GM18505 (cell line): ENCODE data around the gene EPRS1.
"Not testable (repeated sequence)": the region's sequence is repeated elsewhere in the genome, so short reads cannot be mapped to it uniquely, and the experiment has no call there.

Experiments
- ATAC-seq: cut with Tn5 transposase; IDR thresholded peaks from one replicate; pipeline ENCODE4 v1.9.1; 2021; ENCODE audit not compliant: unreplicated experiment
- POLR2A ChIP-seq: IDR thresholded peaks from 4 replicates; pipeline ENCODE4 v1.6.1; 2011; ENCODE audit warnings: borderline replicate concordance; ENCODE audit not compliant: insufficient read depth, insufficient read length; ENCODE audit errors: extremely low read depth

Gene EPRS1

GRCh38 chr1:220046052-220046930, at the start of gene EPRS1:
Gene EPRS1 (minus strand): TSS chr1:220046505. CDS start chr1:220046388, 117 bp downstream.
- peak; percentile 89 for TF ChIP-seq POLR2A
- ATAC-seq = peak; percentile 99

- peak; percentile 64 for ATAC-seq
- peak; percentile 76 for TF ChIP-seq POLR2A
Observed at GRCh38 chr1:220094016-220094911, 48.0 kb upstream of the EPRS1 start, which contains the start of gene IARS2. Gene IARS2 (plus strand): TSS chr1:220094132. CDS start chr1:220094217, 85 bp downstream.

DNA sequence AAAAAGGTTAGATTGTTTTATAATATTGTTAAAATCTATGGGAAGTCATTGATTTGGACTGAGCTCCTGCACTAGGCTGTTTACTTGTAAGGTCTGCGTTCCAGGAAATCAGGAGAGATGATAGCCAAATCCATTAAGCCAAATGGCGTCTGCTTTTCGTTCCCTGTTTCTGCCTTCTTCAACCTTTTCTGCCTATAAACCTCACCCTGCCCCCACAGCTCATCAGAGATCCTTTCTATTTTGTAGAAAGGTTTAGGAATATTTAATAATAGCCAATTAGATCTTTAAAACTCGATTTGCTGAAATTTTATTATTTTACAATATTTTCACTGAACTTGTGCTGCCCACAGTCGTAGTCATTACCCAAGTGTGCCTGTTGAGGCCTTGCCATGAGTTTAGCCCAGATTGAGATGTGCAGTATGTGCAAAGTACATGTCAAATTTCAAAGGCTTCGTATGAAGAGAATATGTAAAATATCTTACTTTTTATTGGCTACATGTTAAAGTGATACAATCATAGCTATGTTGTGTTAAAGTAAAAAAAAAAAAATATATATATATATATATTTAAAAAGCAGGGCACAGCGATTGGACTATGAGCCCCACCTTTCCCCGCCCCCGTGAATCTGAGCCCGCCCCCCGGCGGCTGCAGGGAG, 47.2 kb upstream of the EPRS1 start:
- TF ChIP-seq POLR2A = no peak
- peak; percentile 2 for ATAC-seq

- no peak for ATAC-seq
Observed at GRCh38 chr1:220092694-220093093, 46.4 kb upstream of the EPRS1 start.

GRCh38 chr1:220089650-220090556, 43.6 kb upstream of the EPRS1 start, which contains the start of gene BPNT1:
Gene BPNT1 (minus strand): TSS chr1:220089788. CDS start chr1:220079846, 9,942 bp downstream.
- peak; percentile 56 for ATAC-seq
- TF ChIP-seq POLR2A = peak; percentile 92

More at GRCh38 chr1:220092694-220093093, 46.4 kb upstream of the EPRS1 start:
- no peak for TF ChIP-seq POLR2A

- ATAC-seq = not testable (repeated sequence)
Observed at GRCh38 chr1:220086261-220086686, 40.0 kb upstream of the EPRS1 start.

DNA sequence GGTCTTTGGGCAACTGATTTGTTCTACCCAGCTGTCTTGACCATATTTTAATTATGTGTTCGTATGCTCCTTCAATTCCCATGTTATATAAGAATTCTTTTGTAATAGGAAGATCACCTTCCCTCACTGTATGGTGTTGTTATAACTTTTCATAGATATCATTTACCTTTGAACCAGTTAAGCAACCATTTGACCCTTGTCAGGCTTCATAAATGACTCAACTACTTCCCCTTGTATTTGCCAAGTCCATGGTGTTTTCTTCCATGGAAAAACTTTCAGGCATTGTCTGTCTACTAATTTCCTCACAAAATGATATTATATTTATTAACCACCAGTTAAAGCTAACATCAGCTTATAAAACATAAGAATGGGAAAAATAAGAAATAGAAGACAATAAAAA, 38.2 kb upstream of the EPRS1 start:
- no peak for ATAC-seq
- TF ChIP-seq POLR2A = no peak

- TF ChIP-seq POLR2A = no peak
- ATAC-seq = no peak
Observed at GRCh38 chr1:220077887-220078286, 31.6 kb upstream of the EPRS1 start.

GRCh38 chr1:220076861-220077762, 30.8 kb upstream of the EPRS1 start:
- ATAC-seq = no peak
- TF ChIP-seq POLR2A = no peak

DNA sequence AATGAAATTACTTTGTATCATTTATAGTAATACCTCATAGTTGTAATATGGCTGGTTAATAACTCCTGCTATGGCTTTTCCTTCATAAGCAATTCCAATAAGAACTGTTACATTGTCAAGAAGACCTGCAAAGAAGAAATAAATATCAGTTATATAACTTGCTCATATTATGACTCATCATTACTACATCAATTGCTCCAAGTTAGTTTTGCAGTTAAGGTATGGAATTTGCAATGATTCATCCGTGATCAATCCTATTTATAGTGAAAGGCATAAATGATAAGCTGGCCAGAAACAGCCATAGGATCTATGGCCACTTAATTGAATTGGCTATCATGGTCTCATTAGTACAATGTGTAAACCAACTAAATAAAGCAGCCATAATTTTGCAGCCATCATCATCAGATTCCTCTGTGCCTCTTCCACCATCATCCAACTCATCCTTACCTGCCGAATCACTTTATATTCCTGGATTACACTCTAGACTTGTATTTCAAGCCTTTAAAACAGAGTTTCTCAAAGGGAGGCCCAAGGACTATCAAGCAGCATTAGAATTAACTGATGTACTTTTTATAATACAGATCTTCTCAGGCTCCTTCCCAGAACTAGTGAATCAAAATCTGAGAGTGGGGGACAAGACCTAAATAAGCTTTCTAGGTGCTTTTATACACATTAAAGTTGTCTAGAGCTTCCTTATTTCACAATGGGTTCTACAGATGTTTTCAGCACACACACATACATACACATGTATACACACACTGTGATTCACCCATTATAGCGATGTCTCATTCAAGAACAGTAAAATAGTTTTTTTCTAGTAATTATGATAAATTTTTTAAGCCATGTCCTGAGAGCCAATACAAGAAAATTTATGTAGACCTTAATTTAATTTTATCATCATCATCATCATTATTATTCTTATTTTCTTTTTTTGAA, 21.2 kb upstream of the EPRS1 start:
- TF ChIP-seq POLR2A = no peak
- ATAC-seq = no peak
